Hematopoietic multipotent progenitor cell treated with erythropoietin and hydrocortisone succinate and interleukin-3 and kit ligand, for 4 days (in vitro differentiated cells): ENCODE data around the gene NFKB1.

ENCODE experiments used
- DNase-seq: peaks from one replicate; pipeline ENCODE4 v3.0.0-alpha.2; 2015

NFKB1 gene

GRCh38 chr4:102633100-102633499 is 131.9 kb downstream of the NFKB1 start:
- no peak for DNase-seq

- DNase-seq, result no peak
Observed at GRCh38 chr4:102637391-102637790, 136.2 kb downstream of the NFKB1 start.

- DNase-seq, result no peak
Observed at GRCh38 chr4:102638621-102639020, 137.5 kb downstream of the NFKB1 start.

GRCh38 chr4:102639598-102639997 is 138.4 kb downstream of the NFKB1 start:
- DNase-seq, result no peak

GRCh38 chr4:102640669-102641068 is 139.5 kb downstream of the NFKB1 start:
- no peak for DNase-seq

- no peak for DNase-seq
Observed at GRCh38 chr4:102641793-102642192, 140.6 kb downstream of the NFKB1 start.

GRCh38 chr4:102642631-102643298 is 141.6 kb downstream of the NFKB1 start:
- no peak for DNase-seq

GRCh38 chr4:102647117-102647516 is 146.0 kb downstream of the NFKB1 start:
- DNase-seq, result no peak

GRCh38 chr4:102657206-102657605 is 156.0 kb downstream of the NFKB1 start:
- no peak for DNase-seq

- DNase-seq, result no peak
Observed at GRCh38 chr4:102663073-102663472, 161.9 kb downstream of the NFKB1 start.

- no peak for DNase-seq
Observed at GRCh38 chr4:102665527-102665926, 164.4 kb downstream of the NFKB1 start.
